NOMO-1 treated with dmso at 0.1 percent for 144 hours (cell line): ENCODE data around the gene NAT9.

Source experiments
- DNase-seq: peaks from one replicate; lab custom pipeline; 2025; ENCODE audit not compliant: unreplicated experiment; lab: John Stamatoyannopoulos, UW

Gene NAT9

DNA sequence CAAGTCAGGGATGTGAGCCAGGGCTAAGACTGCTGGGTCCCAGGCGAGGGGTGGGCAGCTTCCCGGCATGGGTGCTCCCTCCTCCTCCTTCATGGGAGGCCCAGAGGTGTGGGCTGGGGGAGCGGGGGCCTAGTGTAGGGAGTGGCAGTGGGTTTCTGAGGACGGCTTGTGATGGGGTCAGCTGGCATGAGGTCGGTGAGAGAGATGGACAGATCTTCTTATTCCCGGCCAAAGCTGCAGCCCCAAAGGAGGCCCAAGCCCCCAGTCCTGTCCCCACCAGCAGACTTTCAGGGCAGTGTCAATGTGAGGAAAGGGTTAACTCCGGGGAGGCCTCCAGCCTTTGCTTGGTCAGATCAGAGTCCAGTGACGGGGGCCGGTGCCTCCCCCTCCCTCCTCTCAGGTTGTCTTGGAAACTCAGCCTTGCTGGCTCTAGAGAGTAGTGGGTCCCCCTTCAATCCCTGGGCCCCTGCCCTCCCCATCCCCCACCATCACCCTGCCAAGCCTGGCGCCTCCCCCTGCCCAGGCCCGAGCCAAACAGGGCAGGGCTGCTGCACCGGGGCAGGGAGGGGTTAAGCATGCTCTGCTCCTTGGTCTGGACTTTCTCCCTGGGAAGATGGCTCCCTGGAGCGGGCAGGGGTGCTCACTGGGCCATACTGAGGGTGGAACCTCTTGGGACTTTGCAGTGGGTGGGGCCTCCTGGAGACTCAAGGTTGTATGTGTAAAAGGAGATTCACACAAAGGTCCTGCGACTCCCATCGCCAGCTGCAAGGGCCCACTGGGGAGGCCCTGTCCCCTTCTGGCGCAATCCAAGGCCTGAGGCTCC, 12.4 kb downstream of the NAT9 start:
- DNase-seq = no peak

- no peak for DNase-seq
Measured at GRCh38 chr17:74761931-74762330, 14.2 kb downstream of the NAT9 start.

GRCh38 chr17:74761419-74761818, 14.7 kb downstream of the NAT9 start:
- no peak for DNase-seq

- no peak for DNase-seq
Measured at GRCh38 chr17:74760404-74761105, 15.6 kb downstream of the NAT9 start.

- DNase-seq = no peak
Measured at GRCh38 chr17:74759941-74760340, 16.2 kb downstream of the NAT9 start.

DNA sequence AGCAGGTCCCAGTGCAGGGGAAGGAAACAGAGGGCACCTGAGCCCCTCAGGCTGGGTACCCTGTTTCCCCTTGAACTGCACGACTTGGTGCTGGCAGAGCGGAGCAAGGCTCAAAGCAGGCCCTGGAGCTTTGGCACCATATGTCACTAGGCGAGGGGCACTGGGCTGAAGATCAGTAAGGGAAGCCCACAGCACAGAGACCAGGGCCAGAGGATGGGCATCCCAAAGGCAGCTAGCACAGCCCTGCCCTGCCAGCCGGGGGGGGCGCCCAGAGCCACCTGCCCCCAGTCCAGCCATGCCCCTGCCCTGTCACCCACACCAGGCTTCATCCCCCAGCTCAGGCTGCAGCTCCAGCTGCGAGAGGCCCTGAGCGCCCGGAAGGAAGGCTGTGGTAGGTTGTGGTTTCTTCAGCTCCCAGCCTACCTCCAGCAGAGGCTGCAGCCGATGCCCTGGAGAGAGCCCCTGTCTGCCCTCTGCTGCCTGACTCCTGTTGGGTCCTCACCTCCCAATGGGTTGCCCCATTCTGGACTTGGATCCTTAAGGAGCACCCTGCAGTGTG, 16.8 kb downstream of the NAT9 start:
- peak; percentile 49 for DNase-seq

GRCh38 chr17:74758848-74759168, 17.3 kb downstream of the NAT9 start:
- DNase-seq = no peak

GRCh38 chr17:74757931-74758847, 18.0 kb downstream of the NAT9 start:
- no peak for DNase-seq

DNA sequence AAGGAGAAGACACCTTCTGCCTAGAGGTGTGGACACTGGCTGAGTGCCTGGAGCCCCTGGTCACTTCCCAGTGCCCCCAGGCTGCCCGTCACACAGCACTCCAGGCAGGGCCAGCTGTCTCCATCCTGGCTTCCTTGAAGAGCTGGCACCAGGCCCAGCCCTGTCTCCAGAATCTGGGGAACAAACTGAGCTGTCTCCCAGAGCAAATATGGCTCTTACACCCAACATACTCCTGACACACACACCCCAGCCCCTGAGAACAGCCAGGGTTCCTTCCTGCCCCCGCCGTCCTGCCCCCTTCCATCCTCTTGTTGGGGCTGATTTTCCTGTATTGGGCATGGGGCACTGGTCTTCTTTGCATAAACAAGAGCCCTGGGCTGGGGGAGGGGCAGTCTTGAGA, 18.6 kb downstream of the NAT9 start:
- DNase-seq = no peak

DNA sequence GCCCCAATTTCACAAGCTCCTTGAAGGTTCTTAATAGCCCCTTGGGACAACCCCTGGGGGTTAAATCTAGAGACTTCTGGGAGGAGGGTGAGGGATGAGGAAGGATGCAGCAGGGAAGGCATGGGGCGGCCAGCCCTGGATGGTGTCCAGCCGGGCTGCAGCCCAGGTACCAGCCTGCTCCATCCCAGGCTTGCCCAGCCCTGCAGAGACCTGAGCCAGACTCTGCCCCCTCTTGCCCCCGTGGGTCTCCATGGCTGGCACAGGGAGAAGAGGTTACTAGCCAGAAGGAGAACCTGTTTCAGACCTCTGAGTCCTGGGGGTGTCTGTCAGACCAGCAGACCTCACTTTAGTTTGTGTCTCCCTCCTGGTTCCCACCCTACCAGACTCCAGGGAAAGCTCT, 19.3 kb downstream of the NAT9 start:
- no peak for DNase-seq

- no peak for DNase-seq
Measured at GRCh38 chr17:74755533-74755932, 20.6 kb downstream of the NAT9 start.

DNA sequence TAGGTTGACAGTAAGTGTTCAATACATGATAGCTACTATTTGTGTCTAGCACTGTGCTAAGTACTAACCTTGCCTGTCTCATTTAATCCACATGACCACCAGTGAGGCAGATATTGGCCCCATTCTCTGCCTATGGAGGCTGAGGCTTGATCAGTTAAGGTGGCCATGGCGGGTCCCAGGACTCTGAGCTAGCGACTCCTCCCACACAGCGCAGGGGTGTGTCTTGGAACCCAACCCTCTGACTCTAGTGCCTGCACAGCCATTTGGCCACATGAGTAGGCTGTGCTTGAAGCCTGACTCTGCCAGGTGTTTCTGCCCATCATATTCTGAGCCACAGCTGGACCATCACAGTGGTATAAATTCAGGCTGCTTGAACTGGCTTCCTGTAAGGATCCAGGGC, 21.3 kb downstream of the NAT9 start:
- no peak for DNase-seq

- no peak for DNase-seq
Measured at GRCh38 chr17:74752822-74753401, 23.2 kb downstream of the NAT9 start.

DNA sequence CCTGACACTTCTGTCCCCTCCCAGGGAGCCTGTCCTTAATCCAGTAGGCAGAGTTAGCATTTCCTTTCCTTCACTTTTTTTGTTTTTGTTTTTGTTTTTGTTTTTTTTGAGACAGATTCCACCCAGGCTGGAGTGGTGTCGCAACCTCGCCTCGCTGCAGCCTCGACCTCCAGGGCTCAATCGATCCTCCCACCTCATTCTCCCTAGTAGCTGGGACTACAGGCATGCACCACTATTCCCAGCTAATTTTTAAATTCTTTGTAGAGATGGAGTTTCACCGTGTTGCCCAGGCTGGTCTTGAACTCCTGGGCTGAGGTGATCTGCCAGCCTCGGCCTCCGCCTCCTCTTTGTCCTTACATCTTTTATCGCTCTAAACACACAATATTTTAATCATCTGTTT, 23.7 kb downstream of the NAT9 start:
- no peak for DNase-seq

DNA sequence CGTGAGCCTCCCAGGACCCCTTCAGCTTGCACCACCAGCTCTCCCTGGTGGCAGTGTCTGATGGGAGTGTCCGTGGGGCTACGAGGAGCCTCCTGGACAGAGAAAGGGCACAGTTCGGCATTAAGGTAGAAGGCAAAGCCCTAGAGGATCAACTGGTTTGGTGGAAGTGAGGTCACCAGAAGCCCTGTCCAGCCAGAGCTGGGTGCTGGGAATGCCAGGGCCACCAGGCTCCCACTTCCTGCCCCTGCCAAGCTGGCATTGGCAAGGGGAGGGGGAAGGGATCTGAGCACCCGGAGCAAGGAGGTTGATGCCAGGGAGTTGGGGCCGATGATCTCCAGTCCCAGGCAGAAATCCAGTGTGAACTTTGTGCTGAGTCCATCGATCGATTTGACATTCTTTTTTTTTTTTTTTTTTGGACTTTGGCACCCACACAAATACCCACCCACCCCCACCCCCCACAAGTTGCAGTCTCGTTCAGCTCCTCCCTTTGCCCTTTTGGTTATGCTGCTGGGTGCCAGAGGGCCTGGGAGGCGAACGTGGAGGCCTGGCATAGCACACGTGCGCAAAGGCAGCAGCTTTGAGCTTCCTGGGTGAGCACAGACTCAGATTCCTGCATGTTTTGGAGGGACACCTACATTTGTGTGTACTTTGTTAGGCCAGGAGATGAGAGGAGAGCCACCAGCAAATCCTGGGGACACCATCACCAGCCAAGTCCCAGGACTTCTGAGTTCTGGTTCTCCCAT, 25.6 kb downstream of the NAT9 start:
- no peak for DNase-seq

DNA sequence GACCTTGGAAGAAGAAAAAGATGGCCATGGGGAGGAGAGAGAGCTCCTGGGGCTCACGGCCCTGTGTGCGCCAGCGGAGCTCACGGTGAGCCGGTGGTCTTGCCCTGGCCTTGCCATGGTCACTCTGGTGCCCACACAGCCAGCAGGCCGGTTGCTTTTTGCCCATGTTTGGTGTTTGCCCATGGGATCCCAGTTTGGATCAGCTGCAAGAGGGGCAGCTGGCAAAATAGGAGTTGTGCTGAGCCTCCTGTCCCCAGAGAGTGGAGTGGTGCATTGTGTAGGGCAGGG, 26.2 kb downstream of the NAT9 start:
- no peak for DNase-seq

GRCh38 chr17:74749279-74750038, 26.7 kb downstream of the NAT9 start:
- no peak for DNase-seq

GRCh38 chr17:74748529-74749278, 27.4 kb downstream of the NAT9 start, which contains the start of gene NHERF1:
Gene NHERF1, plus strand, starts transcription at chr17:74748628. Its CDS starts 219 bp downstream, at chr17:74748847.
- DNase-seq = peak; percentile 94

- DNase-seq = no peak
Measured at GRCh38 chr17:74748279-74748528, 27.9 kb downstream of the NAT9 start.
